GM19324 (cell line): ENCODE results near the gene INPP5A.
A peak's percentile ranks its signal among the peaks of the same experiment; 100 is the strongest.
"Not testable (repeated sequence)": the region's sequence is repeated elsewhere in the genome, so short reads cannot be mapped to it uniquely, and the experiment has no call there.

Experiments
- ATAC-seq: cut with Tn5 transposase; IDR thresholded peaks from one replicate; pipeline ENCODE4 v1.9.1; 2021; ENCODE audit warnings: mild to moderate bottlenecking, moderate library complexity; ENCODE audit not compliant: unreplicated experiment, low FRiP score

The INPP5A gene

DNA sequence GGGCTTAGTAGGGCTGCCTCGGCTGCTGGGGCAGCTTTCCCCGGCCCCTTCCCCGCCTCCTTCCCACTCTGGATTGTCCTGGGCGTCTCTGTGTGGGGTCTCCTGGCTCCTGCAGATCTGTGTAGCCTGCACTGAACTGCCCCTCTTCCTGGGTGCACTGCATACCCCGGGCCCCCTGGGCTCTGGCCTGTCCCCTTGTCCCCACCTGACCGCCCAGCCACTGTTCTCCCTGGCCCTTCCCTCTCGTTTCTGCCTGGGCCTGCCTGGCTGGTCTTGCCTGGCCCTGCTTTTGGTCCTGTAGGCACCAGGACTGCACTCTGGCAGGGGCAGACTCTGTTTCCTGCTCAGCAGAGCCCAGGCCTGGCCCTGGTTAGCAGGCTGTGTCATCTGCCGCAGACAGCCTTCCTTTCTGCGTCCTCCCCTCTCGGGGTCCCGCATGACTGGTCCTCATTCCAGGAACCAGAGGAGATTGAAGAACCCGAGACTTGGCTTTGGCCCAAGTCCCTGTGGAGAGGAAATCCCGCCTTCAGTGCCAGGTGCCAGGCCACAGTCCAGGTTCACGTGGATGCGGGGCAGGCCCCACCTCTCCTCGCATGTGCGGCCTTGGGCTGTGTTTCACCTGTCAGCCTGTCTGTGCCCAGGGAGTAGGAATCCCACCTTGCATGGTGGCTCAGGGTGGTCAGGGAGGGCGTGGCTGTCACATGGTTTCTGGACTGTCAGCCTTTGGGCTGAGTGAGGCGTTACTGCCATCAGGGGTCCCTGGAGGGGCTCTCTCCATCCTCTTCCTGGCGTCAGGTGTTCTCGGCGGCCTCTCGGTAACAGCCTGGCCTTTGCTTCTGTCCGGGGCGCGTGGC, 9.2 kb downstream of the INPP5A start:
- ATAC-seq = no peak

DNA sequence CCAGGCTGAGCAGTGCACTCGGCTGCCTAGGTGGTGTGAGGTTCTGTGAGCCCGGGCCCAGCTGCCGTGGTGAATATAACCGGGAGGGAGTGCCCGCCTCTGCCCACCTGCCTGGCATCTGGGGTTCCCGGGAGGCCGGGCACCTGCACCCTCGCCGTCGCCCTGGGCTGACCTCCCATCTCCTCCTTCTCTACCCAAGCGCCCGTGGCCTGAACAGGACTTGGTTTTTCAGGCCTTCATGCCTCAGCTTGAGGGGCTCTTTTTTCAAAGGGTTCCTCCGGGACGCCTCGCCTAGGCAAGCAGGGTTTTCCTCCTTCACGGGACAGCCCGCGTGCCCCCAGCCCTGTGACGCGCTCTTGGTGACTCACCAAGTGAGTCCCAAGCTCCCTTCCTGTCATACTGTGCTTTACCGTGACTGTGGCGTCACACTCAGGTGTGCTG, 9.9 kb downstream of the INPP5A start:
- no peak for ATAC-seq

DNA sequence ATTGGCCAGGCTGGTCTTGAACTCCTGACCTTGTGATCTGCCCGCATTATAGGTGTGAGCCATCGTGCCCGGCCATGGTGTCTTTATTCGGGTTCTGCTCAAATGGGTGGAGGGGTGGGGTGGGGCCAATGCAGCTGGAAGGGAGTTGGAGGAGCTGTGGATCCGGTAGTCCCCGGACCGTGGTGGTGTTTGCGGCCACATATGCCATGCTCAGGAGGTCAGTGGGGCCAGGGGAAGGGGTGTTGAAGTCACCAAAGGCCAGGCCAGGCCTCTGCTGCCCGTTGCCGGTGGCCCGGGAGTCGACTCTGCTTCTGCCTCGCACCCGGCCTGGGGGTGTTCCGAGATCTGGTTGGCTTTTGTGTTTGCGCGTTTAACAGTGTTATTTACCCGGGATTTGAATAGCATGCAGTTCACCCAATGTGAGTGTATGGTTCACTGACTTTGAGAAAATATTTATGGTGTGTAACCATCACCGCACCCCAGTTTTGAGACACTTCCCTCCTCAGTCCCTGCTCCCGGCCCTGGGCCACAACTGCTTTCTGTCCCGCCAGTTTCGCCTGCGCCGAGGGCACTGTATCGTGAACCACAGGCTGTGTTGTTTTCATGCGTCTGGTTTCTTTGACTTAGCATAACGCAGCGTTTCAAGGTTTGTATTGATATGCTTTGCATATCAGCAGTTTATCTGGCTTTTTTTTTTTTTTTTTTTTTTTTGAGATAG, 10.7 kb downstream of the INPP5A start:
- no peak for ATAC-seq

DNA sequence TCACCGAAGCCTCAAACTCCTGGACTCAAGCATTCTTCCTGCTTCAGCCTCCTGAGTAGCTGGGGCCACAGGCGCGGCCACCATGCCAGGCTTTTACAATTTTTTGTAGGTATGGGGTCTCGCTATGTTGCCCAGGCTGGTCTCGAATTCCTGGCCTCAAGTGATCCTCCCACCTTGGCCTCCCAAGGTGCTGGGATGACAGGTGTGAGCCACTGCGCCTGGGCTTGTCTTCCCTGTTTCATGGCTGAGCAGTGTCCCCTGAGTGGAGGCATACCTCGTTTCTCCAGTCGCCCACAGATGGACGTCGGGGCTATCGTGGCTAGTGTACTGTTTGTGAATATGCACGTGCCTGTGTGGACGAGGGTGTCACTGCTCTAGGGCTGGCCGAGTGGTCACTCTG, 11.3 kb downstream of the INPP5A start:
- no peak for ATAC-seq

DNA sequence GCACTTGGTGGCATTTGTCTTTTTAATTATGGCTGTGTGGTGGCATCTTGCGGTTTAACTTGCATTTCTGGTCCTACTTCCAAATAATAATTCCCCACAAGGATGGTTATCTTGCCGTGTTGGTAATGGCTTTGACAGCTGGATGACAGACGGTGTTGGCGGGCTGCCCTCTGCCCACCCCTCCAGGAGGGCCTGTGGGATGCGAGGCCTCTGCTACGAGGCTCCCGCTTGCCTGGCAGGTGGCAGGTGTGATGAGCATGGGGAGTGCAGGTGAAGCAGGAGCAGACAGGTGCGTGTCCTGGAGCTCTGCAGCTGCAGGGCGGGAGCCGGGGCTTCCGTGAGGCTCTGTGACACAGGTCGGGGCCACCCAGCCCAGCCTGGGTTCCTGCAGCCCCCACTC, 11.8 kb downstream of the INPP5A start:
- ATAC-seq = no peak

DNA sequence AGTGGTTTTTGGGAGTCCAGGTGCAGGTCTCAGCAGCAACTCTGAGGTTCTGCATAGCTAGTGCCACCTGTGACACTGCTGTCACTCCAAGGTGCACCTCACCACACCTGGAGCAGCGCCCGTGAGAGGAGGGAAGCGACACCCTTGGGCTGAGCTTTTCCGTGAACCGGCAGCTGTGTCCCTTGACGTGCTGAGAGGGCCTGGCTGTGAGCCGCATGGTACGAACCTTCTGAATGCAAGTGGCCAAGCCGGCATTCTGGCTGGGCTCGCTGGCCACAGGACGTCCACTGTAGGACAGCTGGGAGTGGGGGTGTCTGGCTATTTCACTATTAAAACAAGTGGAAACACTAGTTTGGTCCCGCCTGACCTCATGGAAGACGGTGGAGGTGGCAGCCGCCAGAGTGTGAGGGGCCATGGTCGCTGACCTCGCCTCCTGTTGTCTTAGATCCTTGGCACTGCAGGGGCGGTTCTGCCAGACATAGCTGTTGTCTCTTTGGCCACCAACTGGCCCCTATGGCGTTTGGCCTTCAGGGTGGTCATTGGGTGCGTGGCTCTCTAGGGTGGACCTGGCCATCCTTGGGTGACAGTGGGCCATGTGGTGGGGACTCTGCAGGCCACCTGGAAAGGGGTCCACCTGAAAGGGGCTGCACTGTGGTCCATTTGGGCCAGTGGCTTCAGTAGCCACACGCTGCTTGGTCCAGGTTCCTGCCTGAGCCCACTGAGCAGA, 12.9 kb downstream of the INPP5A start:
- no peak for ATAC-seq

DNA sequence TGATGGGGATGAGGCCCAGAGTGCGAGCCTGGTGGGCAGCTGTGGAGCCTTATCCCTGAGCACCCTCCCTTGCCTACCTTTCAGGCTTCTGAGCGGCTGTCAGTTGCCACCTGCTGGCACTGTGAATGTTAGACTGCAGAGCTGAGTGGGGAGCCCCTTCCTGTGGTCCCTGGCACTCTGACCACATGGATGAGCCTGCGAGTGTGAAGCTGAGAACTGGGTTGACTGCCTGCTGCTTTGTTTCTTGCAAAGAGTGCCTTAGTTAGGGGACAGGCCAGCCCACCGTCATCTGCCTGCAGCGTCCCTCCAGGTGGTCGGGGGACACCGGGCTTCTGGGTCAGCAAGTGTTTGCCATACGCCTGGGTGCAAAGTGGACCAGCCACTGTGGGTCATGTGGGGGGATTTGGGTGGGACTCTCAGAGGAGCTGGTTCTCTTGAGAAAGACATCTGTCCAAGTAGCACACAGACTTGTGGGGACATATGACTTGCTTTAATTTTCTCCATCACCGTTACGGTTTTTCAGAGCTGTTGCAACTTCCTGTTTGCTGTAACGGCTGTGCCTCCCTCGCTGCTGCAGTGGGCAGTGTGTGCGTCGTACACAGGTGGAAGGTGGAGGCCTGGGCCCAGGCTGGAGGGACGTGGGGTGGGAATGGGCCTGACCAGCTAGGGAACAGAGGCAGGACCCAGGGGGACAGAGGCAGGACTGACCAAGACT, 13.7 kb downstream of the INPP5A start:
- ATAC-seq = peak; percentile 61

DNA sequence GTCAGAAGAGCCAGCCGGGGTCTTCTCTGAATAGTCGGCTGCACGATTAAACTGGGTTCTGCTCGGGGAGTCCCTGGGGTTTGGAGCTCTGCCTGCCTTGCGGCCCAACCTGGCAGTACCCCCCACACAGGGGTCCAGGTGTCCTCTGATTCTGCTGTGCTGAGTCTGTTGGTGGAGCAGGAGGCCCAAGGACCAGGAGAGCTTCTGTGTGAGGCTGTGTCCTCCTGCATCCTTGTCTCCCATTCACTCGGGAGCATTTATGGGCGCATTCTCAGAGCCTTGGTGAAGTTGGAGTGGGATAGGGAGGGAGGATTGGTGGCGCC, 14.2 kb downstream of the INPP5A start:
- ATAC-seq = no peak

DNA sequence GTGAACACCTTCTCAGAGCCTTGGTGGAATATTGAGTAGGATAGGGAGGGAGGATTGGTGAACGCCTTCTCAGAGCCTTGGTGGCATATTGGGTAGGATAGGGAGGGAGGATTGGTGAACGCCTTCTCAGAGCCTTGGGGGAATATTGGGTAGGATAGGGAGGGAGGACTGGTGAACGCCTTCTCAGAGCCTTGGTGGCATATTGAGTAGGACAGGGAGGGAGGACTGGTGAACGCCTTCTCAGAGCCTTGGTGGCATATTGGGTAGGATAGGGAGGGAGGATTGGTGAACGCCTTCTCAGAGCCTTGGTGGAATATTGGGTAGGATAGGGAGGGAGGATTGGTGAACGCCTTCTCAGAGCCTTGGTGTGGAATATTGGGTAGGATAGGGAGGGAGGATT, 15.0 kb downstream of the INPP5A start:
- ATAC-seq = not testable (repeated sequence)

DNA sequence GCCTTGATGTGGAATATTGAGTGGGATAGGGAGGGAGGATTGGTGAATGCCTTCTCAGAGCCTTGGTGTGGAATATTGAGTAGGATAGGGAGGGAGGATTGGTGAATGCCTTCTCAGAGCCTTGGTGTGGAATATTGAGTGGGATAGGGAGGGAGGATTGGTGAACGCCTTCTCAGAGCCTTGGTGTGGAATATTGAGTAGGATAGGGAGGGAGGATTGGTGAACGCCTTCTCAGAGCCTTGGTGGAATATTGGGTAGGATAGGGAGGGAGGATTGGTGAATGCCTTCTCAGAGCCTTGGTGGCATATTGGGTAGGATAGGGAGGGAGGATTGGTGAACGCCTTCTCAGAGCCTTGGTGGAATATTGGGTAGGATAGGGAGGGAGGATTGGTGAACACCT, 16.0 kb downstream of the INPP5A start:
- not testable (repeated sequence) for ATAC-seq

DNA sequence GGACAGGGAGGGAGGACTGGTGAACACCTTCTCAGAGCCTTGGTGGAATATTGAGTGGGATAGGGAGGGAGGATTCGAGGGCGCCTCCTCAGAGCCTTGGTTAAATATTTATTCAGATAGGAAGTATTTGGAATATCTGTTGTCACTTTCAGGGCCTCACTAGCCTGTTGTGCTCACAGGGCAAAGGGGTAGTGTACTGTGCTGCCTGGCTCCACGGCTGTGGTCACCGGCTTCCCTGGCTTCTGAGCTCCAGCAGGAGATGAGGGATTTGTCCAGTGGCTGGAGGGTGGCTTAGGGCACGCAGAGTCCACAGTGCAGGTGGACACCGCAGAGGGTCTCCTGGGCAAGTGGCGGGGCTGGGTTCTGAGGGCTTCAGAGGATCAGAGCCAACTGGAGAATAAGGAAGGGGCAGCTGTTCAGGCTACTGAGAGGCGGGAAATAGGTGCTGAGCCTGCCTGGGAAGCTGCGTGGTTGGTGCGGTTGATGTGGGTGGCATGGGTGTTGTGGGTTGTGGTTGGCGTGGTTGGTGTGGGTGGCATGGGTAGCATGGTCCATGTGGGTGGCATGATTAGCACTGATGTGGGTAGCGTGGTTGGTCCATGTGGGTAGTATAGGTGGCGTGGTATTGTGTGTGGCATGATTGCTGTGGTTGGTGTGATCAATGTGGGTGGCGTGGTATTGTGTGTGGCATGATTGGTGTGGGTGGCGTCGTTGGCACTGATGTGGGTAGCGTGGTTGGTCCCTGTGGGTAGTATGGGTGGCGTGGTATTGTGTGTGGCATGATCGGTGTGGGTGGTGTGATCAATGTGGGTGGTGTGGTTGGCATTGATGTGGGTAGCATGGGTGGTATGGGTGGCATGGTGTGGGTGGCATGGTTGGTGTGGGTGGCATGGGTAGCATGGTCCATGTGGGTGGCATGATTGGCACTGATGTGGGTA, 16.7 kb downstream of the INPP5A start:
- ATAC-seq = no peak

DNA sequence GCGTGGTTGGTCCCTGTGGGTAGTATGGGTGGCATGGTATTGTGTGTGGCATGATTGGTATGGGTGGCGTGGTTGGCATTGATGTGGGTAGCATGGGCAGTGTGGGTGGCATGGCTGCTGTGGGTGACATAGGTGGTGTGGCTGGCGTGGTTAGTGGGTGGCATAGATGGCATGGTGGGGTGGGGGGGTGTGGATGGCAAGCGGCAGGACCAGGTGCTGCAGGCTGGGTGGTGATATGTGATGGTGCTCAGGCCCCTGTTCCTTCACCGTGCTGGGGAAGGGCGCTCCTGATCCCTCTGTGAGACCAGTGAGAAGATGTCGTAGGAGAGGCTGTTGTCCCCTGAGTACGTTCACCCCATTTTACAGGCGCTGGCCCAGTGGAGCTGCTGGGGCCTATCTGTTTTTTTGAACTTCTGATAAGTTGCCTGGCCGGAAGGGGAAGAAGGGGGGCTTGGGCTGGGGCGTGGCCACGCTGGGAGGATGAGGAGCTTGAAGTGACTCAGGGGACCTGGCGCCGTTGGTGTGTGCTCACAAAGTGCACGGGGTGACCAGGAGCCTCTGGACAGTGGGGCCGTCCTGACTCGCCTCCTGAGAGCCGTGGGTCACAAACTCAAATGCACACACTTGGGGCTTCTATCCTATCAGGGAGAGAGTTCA, 17.5 kb downstream of the INPP5A start:
- ATAC-seq = no peak

DNA sequence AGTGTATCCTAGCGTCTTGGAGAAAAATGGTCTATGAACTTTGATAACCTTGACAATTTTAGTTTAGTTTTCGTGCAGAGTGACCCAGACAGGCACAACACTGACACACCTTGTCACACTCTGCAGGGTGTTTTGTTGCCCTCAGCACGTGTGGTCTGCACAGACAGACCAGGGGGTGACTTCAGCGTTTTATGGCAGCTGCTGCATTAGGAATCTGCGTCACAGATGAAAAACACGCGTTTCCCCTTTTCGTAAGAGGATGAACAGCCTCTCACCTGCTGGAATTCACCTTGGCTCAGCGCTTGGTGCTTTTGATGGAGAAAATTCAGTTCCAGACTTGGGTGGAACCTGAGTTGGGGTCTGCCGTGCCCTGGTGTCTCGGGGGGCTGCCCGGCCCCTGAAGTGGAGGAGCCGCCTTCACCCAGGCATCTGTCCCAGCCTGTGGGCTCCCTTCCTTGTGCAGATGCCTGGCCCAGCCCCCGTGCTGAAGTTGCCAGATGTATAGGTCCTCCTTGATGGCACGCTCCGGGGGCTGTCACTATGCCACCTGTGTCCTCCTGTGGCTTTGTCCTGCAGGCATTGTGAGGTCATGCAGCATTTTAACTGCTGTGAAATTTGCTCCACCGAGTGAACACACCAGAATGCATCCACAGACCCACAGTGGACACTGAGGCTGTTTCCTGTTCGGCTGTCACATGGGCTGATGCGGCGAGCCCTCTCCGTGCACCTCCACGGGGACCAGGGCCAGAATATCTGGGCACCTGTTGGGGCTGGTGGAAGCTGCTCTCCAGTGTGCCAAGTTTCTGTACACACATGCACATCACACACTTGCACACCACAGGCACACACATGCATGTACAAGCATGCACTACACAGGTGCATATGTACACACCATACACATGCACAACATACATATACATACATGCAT, 18.3 kb downstream of the INPP5A start:
- ATAC-seq = no peak

DNA sequence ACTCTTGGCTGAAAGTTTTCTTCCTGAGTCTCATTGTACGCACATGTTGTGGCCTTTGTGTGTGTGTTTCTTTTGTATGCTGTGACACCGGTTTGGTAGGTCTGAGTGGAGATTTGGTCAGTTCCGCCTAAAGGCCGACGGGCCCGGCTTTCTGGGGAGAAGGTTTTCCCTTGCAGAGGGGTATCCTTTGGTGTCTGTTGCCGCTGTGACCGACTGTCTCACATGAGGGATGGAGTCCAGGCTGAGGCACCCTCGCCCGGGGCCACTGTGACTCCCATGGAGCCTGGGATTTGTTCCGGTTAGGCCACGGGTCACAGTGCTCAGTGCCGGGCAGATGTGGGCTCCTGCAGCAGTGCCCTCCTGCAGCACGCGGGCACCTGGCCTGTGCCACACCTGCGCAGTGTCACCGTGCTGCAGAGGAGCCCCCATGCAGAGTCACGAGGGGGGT, 19.4 kb downstream of the INPP5A start:
- ATAC-seq = no peak

DNA sequence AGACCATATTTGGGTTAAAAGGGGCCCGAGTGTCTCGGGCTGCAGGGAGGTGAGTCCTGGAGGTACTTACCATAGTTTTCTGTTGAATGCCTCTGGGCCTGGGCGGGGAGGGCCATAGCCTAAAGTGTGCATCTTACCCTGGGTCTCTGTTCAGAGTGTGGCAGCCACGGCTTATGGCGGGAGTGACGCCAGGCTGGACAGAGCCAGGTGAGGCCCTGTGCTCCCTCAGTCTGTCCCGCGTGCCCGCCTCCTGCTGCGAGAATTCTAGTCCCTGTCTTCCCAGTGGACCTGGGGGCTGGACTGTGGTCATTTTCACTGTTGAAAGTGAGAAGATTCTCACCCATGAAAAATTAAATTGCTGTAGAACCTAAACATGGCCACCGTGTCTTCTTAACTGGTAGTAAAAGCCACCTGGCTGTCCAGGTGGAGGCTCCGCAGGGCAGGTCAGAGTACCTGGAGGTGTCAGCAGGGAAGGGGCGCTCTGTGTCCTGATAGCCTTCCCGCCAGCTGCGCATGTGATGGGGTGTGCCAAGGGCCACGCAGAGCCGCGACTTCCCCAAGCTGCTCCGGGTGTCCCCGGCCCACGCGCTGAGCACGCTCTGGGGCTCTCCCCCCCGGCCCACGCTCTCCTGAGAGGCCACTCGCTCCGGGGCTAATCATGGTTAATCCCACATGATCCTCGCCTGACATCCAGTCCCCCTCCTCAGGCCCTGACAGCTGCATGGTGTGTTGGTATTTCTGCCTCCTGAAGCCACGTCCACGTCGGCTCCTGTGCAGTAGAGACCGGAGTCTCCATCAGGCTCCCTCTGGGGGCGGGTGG, 20.3 kb downstream of the INPP5A start:
- ATAC-seq = no peak

DNA sequence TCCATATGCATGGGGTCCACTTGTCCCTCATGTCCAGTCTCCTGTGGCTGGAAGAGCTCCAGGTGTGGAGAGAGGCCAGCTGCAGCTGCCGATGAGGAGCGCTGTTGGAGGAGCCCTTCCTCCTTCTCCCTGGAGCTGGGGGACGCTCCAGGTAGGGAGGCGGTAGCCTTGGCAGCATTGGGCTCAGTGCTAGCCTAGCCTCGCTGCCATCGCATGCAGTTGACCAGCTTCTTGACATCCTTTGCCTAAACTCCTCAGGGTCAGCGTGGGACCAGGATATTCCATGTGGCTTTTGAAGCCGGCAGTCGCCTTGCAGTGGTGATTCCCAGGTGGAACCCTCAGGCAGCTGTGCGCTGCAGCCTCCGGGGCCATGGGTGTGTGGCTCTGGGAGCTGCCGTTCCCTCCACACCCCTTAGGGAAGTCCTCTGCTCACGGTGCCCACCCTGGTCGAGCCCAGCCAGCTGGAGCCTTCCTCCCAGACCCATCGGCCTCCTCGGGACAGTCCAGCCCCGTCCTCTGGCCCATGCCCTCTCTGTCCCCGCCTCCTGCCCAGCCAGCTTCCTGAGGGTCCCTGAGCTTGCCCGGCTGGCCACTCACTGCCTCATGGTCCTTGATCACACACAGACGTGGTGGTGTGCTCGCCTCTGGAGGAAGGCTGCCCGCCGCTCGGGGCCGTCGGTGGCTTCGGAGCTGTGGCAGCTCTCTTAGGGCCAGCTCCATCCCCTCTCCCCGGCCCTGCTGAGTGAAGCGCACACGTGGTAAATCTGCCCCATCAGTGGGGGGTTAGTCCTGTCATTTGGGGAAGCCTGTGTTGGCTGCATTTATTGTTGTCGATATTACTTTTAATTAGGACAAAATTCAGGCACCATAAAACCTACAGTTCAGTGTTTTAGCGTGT, 21.2 kb downstream of the INPP5A start:
- ATAC-seq = no peak
